ENCODE results near the gene COL23A1.
"Not testable (repeated sequence)": the region's sequence is repeated elsewhere in the genome, so short reads cannot be mapped to it uniquely, and the experiment has no call there.

COL23A1 gene

DNA sequence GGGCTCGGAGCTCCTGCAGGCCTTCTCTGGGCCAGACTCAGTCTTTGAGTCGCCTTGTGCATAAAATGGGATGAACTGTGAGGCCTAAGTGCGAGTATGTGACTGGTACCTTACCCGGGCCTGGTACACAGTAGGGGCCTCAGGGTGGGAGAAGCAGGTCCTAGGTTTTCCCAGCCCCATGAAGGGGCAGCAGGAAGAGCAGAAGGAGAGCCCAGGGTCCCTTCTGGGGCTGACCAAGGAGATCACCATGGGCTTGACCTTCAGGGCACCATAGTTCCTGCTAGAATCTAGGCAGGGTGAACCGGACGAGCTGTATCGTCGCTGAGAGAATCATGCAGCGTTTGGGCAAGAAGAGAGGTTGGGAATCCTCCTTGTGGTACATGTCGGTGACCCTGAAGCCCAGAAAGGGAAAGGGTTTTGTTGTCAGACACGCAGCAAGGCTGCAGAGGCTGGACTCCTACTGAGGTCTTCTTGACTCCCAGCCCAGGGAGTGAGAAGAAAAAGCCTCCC lies 357.2 kb downstream of the COL23A1 start:
- DNase-seq, result no peak

DNA sequence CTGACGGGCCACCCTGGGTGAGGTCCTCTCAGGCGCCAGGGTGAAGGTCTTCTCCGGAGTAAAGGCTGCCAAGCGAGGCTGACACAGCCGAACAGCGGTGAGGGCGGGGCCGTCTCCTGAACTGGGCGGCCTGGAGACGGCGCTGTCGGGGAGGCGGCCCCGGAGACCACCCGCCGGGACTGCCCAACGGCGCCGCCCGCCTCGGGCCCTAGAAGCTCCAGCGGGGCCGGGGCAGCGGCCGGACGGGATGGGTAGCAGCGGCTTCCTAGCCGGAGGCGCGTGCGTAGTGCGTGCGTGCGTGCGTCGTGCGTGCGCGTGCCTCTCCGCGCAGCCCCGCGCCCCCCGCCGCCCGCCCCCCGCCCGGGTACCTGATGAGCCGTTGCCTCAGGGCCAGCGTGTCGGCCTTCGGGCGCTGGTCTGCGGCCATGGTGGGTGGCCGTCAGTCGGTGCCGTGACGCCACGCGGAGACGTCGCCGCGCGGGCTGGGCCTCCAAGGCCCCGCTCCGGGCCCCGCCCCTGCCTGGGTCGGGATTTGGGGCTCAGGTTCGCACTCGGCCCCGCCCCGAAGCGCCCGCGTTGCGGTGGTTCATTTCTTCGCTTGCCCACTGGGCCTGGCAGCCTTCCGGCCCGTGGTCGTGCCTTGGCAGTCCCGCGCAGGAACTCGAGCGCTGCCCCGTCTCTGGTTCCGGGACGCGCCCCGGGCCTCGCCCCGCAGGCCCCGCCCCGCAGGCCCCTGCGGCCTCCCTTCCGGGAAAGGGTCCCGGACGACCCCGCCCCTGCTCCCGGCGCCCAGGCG lies 357.9 kb downstream of the COL23A1 start, which contains the start of gene PHYKPL:
Gene PHYKPL (minus strand): TSS at position 679 of the 796 bp plus-strand sequence. CDS start 252 bp downstream, at position 427.
- peak; percentile 72 for DNase-seq

DNA sequence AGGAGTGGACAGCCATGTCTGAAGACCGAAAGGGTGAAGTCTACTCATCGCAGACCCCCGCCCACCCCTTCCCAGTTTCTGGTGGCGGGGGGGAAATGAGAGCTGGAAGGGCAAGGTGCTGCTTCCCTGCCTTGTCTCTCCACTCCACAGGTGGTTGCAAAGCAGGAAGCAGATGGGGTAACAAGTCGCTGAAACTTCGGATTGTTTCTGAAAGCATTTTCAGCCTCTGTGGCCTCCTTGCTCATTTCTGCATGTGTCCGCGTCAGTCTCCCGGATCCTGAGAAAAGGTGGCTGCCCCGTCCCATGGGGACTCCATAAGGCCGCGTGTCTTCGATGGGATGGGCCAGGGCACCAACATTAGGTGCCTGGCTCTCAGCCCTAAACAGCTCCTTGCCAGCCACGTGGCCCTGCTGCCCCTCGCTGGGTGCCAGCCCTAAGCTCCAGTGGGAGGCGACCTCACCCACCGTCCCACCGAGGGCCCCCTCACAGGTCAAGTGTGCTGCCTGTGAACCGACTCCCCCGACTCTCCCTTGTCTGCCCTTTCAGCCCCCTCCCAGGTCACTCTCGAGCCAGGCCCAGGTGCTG lies 358.6 kb downstream of the COL23A1 start:
- no peak for DNase-seq

DNA sequence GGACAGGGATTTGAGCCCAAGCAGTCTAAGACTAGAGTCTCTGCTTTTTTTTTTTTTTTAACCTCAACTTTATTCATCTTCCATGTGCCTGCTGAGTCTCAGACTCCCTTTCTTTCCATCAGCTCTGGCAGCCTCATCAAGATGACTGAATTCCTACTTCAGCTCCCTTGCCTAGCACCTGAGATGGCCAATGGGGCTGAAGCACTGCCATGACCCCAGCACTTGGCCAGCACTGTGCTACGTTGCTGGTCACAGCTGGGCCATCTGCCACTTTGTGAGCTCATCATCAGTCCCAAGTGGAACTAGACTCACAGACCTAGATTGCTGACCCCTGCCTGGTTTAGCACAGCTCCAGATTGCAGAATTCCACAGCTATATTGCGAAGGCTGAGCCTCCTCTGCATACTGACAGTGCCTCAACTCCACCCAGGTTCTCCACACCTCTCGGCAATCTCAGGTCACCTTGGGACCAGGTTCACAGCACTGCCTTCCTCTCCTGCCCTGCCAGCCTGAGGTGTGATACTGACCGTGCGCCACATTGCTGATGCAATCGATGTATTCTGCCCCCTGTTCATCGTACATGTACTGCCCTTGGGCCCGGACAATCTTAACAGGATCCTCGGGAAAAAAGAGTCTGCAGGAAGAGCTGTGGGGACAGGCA lies 359.2 kb downstream of the COL23A1 start:
- DNase-seq, result no peak

DNA sequence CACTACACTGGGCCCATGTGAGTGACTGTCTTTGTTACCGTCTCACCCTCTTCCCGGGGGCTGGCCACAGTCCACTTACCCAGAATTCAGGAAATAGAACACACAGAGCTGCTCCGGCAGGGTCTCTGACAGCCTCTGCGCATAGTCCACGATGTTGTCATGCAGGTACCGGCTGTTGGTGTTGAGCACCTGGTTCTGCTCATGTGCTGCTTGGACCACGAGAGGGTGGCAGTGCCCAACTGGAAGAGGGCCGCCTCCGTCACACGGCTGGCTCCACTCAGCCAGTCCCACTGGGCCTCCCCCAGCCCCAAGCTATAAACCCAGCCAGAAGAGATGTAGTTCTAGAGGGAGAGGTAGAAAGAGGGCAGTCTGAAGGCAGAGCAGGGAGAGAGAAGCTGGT lies 360.3 kb downstream of the COL23A1 start:
- no peak for DNase-seq

DNA sequence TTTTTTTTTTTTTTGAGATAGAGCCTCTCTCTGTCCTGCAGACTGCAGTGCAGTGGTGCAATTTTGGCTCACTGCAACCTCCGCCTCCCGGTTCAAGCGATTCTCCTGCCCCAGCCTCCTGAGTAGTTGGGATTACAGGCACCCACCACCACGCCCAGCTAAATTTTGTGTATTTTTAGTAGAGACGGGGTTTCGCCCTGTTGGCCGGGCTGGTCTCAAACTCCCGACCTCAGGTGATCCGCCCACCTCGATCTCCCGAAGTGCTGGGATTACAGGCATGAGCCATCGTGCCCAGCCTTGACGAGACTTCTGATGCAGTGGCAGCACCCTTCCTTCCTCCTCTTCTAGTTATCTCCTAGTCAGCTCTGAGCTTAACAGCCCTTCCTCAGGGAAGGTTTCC lies 361.1 kb downstream of the COL23A1 start:
- DNase-seq, result not testable (repeated sequence)

DNA sequence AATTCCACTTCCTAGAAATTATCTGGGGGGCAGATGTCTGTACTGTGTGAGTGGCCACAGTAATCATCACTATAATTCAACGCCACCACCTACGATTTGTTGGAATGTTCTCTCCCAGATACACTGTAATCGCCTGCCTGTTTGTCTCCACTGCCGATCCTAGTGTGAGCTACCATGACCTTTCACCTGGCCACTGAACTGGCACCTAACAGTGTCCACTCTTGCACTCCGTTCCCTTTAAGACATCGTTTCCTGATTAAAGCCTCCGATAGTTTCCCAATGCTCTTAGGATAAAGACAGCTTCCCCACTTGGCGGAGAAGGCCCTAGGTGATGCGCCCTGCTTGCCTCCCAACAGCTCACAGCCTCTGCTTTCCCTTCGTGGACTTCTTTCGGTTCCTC lies 361.6 kb downstream of the COL23A1 start:
- DNase-seq, result no peak

DNA sequence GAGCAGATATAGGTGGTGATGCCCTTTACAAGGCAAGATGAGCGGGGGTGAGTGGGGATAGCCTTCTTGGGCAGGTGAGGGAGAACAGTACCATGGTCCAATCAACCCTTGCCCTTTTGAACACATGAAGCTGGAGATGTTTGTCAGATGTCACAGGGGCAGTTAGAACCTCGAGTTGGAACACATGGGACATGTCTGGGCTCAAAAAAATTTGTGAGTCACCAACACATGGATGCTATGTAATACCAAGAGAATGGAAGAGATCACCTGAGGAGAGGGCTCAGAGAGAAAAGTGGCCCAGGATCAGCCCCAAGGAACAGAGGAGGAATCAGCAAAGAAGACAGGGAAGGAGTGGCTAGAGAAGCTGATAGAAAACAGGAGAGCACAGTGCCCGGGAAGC lies 362.3 kb downstream of the COL23A1 start:
- no peak for DNase-seq

DNA sequence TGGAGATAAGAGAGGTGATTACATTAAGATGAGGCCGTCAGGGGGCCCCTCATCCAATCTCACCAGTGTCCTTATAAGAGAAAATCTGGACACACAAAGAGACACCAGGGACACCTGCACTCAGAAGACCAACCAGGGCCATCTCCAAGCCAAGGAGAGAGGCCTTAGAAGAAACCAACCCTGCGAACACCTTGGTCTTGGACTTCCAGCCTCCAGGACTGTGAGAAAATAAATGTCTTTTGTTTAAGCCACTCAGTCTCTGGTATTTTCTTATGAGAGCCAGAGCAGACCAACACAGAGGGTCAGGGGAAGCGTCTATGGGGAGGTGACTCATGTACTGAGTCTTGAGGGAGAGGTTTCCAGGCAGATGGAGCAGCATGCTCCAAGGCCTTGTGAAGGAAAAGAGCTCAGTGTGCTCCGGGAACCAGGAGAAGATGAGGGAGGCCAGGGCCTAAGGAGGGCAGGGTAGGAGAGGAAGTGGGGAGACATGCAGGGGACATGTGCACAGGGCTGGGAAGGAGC lies 363.0 kb downstream of the COL23A1 start:
- DNase-seq, result no peak

DNA sequence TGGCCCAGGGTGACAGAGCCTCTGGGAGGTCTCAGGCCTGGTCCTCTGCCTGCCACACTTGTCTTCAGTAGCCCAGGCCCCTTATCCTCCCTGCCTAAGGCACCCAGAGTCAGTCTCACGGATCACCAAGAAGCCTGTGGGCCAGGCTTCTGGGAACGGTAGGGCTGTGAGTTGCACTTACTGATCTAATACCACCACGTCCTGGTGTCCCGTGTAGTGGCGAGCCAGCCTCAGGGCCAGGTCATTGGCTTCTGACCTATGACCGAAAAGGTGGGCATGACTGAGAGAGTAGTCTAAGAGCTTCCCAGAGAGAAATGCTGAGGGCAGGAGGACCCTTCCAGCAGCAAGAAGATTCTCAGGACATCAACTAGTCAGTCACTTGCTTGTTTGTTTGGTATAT lies 365.0 kb downstream of the COL23A1 start:
- DNase-seq, result no peak

DNA sequence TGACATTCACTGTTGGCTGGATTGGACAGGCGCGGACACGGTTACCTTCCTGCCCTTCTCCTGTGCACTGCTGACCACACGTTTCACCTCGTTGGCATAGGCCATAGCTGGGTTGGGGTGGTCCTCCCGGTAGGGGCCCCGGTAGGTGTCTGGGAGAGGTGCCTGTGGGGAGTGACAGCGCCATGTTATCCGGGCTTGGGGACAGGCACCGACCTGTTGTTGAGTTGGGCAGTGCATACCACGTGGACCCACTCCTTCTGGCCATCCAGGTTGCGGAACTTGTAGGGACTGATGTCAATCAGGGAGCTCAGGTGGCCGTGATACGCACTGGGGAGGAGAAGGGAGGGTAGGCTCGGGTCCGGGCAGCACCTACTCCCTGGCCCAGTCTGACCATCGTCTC lies 365.8 kb downstream of the COL23A1 start:
- no peak for DNase-seq

DNA sequence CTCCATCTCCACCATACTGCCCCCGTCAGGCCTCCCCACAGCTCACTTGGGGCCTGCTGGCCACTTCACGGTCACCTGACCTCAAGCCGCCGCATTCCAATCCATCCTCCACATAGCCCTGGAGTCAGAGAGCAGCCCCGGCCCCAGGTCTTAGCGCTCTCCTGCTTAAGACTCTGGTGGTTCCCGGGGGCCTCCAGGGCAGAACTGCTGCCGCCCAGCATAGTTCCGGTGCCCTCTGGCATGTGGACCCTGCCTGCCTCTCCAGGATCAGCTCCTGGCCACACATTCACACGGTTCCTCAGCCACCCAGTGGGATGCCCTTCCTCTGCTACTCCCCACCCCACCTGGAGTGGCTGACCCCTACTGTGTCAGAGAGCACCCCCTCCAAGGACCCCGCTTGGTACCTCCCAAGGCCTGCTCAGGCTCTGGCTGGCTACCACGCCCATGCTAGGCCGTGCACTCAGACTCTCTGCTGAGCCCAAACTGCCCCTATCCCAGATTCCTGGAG lies 366.3 kb downstream of the COL23A1 start:
- no peak for DNase-seq

DNA sequence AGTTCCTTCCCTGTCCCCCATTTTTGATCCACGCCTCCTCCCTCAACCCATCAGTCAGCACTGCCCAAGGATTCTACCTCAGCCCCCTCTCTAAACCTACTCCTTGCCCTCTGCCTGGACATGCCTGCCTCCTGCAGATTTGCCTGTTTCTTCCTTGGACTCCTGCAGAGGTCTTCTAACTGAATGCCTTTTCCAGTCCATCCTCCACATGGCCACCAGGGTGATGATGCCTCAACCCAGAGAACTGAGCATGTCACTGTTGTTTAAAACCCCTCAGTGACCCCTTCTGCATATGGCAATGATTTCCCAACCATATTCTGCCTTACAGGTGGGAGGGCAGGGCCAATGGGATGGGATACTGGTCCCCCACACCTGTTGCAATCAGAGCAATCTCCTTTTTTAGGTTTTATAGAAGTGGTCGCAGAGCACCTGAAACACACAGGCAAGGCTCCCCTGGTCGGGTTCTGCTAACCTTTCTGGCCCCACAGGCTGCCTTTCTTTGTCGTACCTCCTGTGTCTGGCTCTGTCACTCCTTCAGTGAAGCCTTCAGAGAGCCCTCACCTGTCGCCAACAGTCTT lies 366.9 kb downstream of the COL23A1 start:
- DNase-seq, result no peak

DNA sequence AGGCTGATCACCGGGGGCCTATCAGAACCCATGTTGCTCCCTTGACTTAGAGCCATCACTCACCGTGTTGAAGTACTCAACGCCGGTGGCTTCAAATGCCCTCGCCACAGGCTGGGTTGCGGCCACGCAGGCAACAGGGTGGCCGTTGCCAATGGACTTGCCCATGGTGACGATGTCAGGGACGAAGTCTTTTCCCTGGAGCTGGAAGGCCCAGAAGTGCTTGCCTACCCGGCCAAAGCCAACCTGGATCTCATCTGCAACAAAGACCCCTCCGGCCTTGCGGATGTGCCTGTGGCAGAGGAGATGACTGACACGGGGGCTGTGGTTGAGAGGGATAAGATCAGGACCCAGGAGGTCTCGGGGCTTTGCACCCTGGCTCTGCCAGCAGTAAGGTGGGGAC lies 367.9 kb downstream of the COL23A1 start:
- DNase-seq, result no peak

DNA sequence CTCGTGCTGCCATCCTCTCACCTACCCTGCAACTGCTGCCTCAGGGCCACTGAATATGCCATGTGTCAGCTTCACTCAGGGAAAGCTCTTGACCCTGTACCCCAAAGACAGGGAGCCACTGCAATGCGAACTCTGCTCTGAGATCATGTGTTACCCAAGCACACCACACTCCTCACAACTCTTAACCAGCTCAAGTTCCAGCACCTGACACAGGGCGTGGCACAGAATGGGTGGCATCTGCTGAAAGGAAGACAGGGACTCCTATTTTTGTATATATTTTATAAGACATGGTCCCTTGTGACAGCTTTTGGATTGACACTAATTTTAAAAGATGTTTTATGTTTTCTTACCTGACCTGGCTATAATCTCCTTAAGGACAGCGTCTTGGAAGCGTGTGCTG lies 368.3 kb downstream of the COL23A1 start:
- no peak for DNase-seq

DNA sequence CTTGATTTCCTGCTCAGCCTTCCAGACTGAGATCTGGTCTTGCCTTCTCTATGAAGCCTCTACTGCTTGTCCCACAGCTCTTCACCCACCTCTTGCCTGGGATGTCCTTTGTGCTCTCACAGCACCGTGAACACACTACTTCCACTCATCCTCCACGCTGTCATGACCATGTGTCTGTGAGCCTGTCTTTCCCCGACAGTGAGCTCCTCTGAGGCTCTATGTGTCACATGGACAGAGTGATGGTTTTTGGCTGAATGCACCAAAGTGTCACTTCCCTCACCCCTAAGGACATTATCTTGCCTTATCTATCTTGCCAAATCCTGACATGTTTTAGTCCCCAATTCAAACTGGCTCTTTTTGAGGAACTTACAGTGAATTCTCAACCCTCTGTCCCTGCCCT lies 368.9 kb downstream of the COL23A1 start:
- DNase-seq, result no peak

DNA sequence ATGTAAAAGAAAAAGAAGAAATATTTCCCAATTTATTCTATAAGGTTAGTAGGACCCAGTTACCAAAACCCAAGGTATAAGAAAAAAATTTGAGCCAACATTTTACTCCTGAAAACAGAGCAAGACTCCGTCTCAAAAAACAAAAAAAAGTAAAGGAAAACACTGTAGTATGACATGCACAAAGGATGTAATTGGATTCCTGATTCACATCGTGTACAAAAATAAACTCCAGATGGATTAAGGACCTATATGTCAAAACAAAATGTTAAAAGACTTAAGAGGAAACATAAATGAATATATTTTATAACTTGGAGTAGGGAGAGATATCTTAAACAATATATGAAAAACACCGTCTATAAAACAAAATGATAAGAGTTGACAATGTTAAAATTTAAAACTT lies 371.4 kb downstream of the COL23A1 start:
- no peak for DNase-seq

DNA sequence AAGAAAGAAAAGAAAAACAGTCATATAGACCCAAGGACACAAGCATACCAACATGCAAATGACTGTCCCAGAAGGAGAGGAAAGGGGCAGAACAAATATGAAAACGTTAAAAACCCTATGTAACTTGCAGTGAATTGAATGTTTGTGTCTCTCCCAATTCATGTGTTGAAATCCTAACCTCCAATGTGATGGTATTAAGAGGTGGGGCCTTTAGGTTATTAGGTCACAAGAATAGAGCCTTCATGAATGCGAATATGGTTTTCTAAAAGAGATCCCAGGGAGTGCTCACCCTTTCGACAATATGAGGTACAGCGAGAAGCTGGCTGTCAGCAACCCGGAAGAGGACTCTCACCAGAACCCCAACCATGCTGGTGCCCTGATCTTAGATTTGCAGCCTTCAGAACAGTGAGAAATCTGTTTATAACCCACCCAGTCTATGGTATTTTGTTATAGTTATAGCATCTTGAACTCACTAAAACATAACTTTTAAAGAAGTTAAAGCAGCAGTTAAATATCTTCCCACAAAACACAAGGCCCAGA lies 371.9 kb downstream of the COL23A1 start:
- no peak for DNase-seq

DNA sequence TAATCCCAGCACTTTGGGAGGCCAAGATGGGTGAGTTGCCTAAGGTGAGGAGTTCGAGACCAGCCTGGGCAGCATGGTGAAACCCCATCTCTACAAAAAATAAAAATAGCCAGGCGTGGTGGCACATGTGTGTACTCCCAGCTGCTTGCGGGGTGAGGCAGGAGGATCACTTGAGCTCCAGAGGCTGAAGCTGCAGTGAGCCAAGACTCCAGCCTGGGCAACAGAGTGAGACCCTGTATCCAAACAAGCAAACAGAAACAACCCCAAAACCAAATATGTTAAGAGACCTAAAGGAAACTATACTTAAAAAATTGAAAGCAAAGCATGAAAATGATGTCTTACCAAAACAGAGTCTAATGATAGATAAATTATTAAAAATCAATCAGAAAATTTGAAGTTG lies 373.4 kb downstream of the COL23A1 start:
- DNase-seq, result no peak

DNA sequence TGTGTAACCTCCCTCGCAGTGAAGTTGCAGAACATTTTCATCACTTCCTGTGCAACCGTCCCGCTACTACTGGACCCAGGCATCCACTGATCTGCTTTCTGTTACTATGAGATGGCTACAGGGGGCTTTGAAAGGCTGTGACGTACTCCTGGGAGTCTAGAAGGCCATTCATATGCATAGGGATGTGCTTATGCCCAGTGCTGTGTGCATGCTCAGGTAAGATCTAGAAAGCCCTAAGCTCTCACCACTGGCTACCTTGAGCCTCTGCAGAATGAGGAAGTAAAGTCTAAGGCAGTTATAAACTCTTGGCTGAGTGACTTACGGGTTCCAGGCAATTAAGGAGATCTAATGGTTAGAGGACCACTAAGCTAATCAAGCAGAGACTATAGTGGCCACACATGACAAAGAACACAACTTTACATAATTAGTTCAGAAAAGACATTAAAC lies 374.1 kb downstream of the COL23A1 start:
- DNase-seq, result no peak

DNA sequence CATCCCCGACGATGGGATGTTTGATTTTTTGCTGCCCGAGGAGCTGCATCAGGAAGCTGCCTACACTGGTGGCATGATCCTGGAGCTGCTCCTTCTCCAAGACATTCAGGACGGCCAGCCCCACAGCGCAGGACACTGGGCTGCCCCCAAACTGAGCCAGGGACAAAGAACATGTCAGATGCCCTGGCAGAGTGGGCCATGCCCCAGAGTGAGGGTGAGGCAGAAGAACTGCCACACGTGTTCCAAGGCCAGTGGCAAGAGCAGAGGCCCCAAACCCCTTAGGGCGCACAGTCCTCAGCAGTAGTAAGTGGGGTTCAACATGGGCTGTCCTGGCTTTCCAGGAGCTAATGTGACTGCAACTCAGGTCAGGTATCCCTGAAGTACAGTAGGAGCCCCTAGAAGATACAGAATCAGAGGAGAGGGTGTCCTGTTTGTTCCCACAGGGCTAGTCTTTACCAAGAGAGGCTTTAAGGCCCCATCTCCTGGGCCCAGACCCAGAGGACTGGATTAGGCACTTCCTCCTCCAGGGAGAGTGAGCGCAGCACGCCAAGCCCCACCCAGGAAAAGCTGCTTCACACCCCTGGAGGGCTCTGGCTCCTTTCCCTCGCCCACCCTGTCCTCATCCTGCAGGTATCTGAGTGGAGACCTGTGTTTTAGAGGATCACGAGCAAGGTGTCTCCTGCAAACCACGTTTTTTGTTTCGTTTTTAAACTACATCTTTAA lies 374.8 kb downstream of the COL23A1 start:
- DNase-seq, result no peak

Measured in activated naive CD4-positive, alpha-beta T cell treated with anti-CD3 and anti-CD28 coated beads, Interleukin-2, amount 50 U/mL, for 16 hours (primary cell).